Endothelial cell of umbilical vein (primary cell): ENCODE measurements around the gene AK8.

Source experiments
- EZH2 ChIP-seq: IDR thresholded peaks from 2 replicates; pipeline ENCODE4 v1.6.1; 2012; ENCODE audit warnings: borderline replicate concordance, low read depth, mild to moderate bottlenecking, moderate library complexity, low read length, inconsistent platforms; ENCODE audit not compliant: severe bottlenecking
- MYC ChIP-seq: IDR thresholded peaks from one replicate; pipeline ENCODE4 v1.6.1; 2011; ENCODE audit warnings: mild to moderate bottlenecking, low read depth, low read length
- POLR2A ChIP-seq: IDR thresholded peaks from 2 replicates; pipeline ENCODE4 v1.6.1; 2012; ENCODE audit warnings: low read depth, mild to moderate bottlenecking, control low read depth, low read length
- POLR2AphosphoS5 ChIP-seq: IDR thresholded peaks from 2 replicates; pipeline ENCODE4 v1.6.1; 2012; ENCODE audit warnings: low read depth, mild to moderate bottlenecking, control low read depth, low read length, moderate library complexity; ENCODE audit not compliant: insufficient read depth
- TF ChIP-seq, protein P1 (sequence below), 2 donors: IDR thresholded peaks; 1 replicate in 1 of 2; 2 replicates in 1 of 2; pipeline ENCODE4 v1.5.1; 2011; ENCODE audit warnings: low read length in 2 of 2, mild to moderate bottlenecking in 2 of 2, moderate library complexity in 2 of 2, control low read depth in 1 of 2, inconsistent platforms in 1 of 2, low read depth in 1 of 2; ENCODE audit not compliant: insufficient read depth in 1 of 2; ENCODE audit errors: extremely low read depth in 1 of 2

DNA sequence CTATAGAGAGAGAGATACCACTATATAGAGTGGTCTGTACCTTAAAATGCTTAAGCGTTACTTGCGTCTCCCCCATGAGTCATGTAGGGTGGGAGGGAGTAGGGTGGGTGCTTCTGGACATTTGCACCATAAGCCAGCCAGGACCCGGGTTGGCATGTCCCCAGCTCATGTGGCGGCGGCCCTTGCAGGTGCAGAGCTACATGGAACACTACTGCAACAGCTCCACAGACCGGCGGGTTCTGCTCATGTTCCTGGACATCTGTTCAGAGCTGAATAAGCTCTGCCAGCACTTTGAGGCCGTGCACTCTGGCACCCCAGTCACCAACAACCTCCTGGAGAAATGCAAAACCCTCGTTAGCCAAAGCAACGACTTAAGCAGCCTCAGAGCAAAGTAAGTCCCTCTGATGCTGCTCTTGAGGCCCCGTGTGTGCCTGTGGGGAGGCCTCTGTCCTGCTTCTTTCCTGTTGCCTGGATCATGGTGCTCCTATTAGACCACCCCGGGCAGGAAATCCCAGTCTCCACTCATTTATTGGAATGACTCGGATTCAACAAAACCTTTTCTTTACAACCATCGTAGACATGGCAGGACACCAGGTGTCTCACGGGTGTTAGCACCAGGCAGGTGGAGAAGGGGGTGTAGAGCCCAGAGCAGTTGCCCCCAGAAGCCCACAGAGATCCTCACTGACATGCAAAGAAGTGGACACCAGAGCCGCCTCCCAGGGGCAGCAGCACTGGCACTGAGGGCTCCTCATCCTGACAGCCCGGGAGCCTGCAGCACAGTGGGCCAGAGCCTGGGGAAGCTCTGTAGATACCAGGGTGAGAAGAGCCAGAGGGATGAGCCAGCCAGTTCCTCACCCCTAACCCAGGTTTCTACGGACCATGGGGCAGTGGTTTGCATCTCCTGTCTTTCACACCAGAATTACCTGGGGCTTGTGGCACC lies 9.4 kb upstream of the AK8 start:
- TF ChIP-seq, protein P1, sequence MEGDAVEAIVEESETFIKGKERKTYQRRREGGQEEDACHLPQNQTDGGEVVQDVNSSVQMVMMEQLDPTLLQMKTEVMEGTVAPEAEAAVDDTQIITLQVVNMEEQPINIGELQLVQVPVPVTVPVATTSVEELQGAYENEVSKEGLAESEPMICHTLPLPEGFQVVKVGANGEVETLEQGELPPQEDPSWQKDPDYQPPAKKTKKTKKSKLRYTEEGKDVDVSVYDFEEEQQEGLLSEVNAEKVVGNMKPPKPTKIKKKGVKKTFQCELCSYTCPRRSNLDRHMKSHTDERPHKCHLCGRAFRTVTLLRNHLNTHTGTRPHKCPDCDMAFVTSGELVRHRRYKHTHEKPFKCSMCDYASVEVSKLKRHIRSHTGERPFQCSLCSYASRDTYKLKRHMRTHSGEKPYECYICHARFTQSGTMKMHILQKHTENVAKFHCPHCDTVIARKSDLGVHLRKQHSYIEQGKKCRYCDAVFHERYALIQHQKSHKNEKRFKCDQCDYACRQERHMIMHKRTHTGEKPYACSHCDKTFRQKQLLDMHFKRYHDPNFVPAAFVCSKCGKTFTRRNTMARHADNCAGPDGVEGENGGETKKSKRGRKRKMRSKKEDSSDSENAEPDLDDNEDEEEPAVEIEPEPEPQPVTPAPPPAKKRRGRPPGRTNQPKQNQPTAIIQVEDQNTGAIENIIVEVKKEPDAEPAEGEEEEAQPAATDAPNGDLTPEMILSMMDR (IDR thresholded peaks at IDR 0.05; ENCODE audit: extremely low read depth in 1 of 2, insufficient read depth in 1 of 2, low read depth in 1 of 2, low read length in 2 of 2): no peak
- TF ChIP-seq POLR2A (no peak), POLR2AphosphoS5 (no peak), EZH2 (no peak), MYC (no peak)
